ENCODE measurements around the gene BCAS4.

BCAS4 gene

GRCh38 chr20:50887576-50887975 is 92.7 kb downstream of the BCAS4 start:
- H3K4me3 ChIP-seq (ENCODE audit: low read depth, low read length) = no peak overlapping the region
- TF ChIP-seq POLR2A (IDR thresholded peaks at IDR 0.05; ENCODE audit: extremely low read depth, insufficient read length) (no peak), CTCF (IDR thresholded peaks at IDR 0.05; ENCODE audit: low read depth, low read length) (no peak), MYC (IDR thresholded peaks at IDR 0.05; ENCODE audit: low read depth, low read length) (no peak)
- TF ChIP-seq, protein P1, sequence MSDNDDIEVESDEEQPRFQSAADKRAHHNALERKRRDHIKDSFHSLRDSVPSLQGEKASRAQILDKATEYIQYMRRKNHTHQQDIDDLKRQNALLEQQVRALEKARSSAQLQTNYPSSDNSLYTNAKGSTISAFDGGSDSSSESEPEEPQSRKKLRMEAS (IDR thresholded peaks at IDR 0.05; ENCODE audit: low read depth, low read length) = no peak
- DNase-seq (ENCODE audit: low read depth) = no peak

- no peak for DNase-seq (ENCODE audit: low read depth)
- TF ChIP-seq, protein P1 (IDR thresholded peaks at IDR 0.05; ENCODE audit: low read depth, low read length) = no peak
- TF ChIP-seq MYC (IDR thresholded peaks at IDR 0.05; ENCODE audit: low read depth, low read length) (no peak), POLR2A (IDR thresholded peaks at IDR 0.05; ENCODE audit: extremely low read depth, insufficient read length) (no peak), CTCF (IDR thresholded peaks at IDR 0.05; ENCODE audit: low read depth, low read length) (no peak)
Measured at GRCh38 chr20:50891138-50891537, 96.3 kb downstream of the BCAS4 start.

DNA sequence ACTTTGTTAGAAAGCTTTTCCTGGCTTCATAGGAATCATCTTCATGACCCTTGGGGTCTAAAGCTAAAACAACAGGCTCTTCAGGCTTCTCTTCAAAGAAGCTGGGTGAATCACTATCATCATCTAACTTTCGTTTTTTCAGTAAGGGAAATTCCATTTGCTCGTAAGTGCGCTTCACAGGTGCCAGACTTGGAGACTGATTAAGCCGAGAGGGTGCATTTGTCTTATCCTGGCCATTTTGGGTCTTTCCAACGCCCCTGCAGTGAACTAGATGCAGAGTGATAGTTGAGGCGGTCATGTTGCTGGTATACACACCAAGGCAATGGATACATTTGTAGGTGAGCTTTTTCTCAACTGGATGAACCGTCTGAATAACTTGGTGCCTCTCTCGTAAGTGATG is 97.5 kb downstream of the BCAS4 start:
- no peak overlapping the region for H3K4me3 ChIP-seq (ENCODE audit: low read depth, low read length)
- no peak for DNase-seq (ENCODE audit: low read depth)
- TF ChIP-seq POLR2A (IDR thresholded peaks at IDR 0.05; ENCODE audit: extremely low read depth, insufficient read length) (no peak), MYC (IDR thresholded peaks at IDR 0.05; ENCODE audit: low read depth, low read length) (no peak), CTCF (IDR thresholded peaks at IDR 0.05; ENCODE audit: low read depth, low read length) (no peak)
- TF ChIP-seq, protein P1 (IDR thresholded peaks at IDR 0.05; ENCODE audit: low read depth, low read length) = no peak

More at GRCh38 chr20:50891138-50891537, 96.3 kb downstream of the BCAS4 start:
- no peak overlapping the region for H3K4me3 ChIP-seq (ENCODE audit: low read depth, low read length)

DNA sequence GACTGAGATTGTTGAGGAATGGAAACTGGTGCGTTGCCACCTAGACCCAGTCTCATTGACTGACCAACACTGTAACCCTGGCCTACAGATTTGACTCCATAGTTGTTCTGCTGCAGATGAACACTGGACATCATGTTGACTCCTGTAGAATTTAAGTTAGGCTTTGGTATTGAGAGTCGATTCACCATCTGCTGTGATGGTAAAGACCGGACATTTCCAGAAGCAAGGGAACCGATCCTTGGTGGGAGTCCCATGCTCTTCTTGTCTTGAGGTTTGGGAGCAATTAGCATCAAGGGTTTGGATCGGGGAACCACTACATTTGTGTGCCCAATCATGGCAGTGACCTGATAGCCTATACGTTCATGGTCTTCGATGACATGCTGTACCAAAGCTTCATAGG is 98.8 kb downstream of the BCAS4 start:
- no peak for DNase-seq (ENCODE audit: low read depth)
- no peak for TF ChIP-seq MYC (IDR thresholded peaks at IDR 0.05; ENCODE audit: low read depth, low read length)
- TF ChIP-seq POLR2A (IDR thresholded peaks at IDR 0.05; ENCODE audit: extremely low read depth, insufficient read length) = no peak
- TF ChIP-seq, protein P1 (IDR thresholded peaks at IDR 0.05; ENCODE audit: low read depth, low read length) = no peak

GRCh38 chr20:50895111-50895830 is 100.4 kb downstream of the BCAS4 start:
- H3K4me3 ChIP-seq (ENCODE audit: low read depth, low read length) = no peak overlapping the region
- TF ChIP-seq CTCF (IDR thresholded peaks at IDR 0.05; ENCODE audit: low read depth, low read length) (no peak), POLR2A (IDR thresholded peaks at IDR 0.05; ENCODE audit: extremely low read depth, insufficient read length) (no peak), MYC (IDR thresholded peaks at IDR 0.05; ENCODE audit: low read depth, low read length) (no peak)
- TF ChIP-seq, protein P1 (IDR thresholded peaks at IDR 0.05; ENCODE audit: low read depth, low read length) = no peak
- no peak for DNase-seq (ENCODE audit: low read depth)

More for the DNA sequence above, 98.8 kb downstream of the BCAS4 start:
- H3K4me3 ChIP-seq (ENCODE audit: low read depth, low read length) = no peak overlapping the region

GRCh38 chr20:50898475-50898874 is 103.6 kb downstream of the BCAS4 start:
- no peak for DNase-seq (ENCODE audit: low read depth)
- no peak overlapping the region for H3K4me3 ChIP-seq (ENCODE audit: low read depth, low read length)
- TF ChIP-seq CTCF (IDR thresholded peaks at IDR 0.05; ENCODE audit: low read depth, low read length) = no peak
- TF ChIP-seq, protein P1 (IDR thresholded peaks at IDR 0.05; ENCODE audit: low read depth, low read length) = no peak
- TF ChIP-seq MYC (IDR thresholded peaks at IDR 0.05; ENCODE audit: low read depth, low read length) = no peak
- no peak for TF ChIP-seq POLR2A (IDR thresholded peaks at IDR 0.05; ENCODE audit: extremely low read depth, insufficient read length)
